Esophagus muscularis mucosa (tissue), 4 donors: ENCODE data around the gene COX6A2.

Source experiments
- EP300 ChIP-seq: sonication (generic); formaldehyde crosslinking; IDR thresholded peaks from one replicate; pipeline ENCODE4 v1.6.1; 2017; ENCODE audit warnings: antibody characterized with exemption
- POLR2A ChIP-seq: fragments of 450-650 bp; IDR thresholded peaks from one replicate; pipeline ENCODE4 v1.6.1; 2017; ENCODE audit warnings: antibody characterized with exemption, moderate library complexity, mild to moderate bottlenecking, low read depth
- POLR2AphosphoS5 ChIP-seq, 2 donors: sonication (generic); formaldehyde crosslinking; IDR thresholded peaks; one replicate each; pipeline ENCODE4 v1.6.1; 2017; ENCODE audit warnings: antibody characterized with exemption in 2 of 2
- TF ChIP-seq, protein P1 (sequence below), 3 experiments: fragments of 200-600 bp in 2 of 3; fragments of 450-650 bp in 1 of 3; sonication (generic) in 2 of 3; IDR thresholded peaks; one replicate each; pipeline ENCODE4 v1.5.1; 2017 to 2019; ENCODE audit warnings: antibody characterized with exemption in 3 of 3, mild to moderate bottlenecking in 2 of 3, moderate library complexity in 1 of 3

DNA sequence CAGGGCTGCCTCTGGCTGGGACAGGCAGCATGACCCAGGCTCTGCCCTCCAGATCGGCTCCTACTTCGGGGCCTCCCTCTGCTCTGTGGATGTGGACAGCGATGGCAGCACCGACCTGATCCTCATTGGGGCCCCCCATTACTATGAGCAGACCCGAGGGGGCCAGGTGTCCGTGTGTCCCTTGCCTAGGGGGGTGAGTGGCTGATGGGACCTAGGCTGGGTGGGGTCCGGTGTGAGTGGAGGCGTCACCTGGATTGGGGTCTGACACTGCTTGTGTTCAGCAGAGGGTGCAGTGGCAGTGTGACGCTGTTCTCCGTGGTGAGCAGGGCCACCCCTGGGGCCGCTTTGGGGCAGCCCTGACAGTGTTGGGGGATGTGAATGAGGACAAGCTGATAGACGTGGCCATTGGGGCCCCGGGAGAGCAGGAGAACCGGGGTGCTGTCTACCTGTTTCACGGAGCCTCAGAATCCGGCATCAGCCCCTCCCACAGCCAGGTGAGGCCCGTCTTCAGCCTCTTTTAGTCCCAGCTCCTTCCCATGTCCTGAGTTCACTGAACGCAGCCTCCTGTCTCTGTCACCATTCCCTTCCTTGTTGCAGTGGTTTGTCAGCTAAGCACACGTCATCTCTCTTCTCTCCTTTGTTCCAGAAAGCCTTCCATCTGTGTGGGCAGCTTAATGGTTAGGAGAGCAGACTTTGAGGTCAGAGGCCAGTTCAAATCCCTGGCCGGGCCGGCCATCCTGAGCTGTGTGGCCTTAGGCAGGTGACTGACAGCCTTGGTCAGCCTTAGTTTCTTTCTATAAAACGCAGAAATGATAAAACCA, 16.9 kb downstream of the COX6A2 start:
- TF ChIP-seq, protein P1, sequence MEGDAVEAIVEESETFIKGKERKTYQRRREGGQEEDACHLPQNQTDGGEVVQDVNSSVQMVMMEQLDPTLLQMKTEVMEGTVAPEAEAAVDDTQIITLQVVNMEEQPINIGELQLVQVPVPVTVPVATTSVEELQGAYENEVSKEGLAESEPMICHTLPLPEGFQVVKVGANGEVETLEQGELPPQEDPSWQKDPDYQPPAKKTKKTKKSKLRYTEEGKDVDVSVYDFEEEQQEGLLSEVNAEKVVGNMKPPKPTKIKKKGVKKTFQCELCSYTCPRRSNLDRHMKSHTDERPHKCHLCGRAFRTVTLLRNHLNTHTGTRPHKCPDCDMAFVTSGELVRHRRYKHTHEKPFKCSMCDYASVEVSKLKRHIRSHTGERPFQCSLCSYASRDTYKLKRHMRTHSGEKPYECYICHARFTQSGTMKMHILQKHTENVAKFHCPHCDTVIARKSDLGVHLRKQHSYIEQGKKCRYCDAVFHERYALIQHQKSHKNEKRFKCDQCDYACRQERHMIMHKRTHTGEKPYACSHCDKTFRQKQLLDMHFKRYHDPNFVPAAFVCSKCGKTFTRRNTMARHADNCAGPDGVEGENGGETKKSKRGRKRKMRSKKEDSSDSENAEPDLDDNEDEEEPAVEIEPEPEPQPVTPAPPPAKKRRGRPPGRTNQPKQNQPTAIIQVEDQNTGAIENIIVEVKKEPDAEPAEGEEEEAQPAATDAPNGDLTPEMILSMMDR (IDR thresholded peaks at IDR 0.05) = no peak
- no peak for TF ChIP-seq POLR2A
- no peak for TF ChIP-seq POLR2AphosphoS5 (IDR thresholded peaks at IDR 0.05)
- no peak for TF ChIP-seq EP300
